ENCODE results near the gene PCSK7.

DNA sequence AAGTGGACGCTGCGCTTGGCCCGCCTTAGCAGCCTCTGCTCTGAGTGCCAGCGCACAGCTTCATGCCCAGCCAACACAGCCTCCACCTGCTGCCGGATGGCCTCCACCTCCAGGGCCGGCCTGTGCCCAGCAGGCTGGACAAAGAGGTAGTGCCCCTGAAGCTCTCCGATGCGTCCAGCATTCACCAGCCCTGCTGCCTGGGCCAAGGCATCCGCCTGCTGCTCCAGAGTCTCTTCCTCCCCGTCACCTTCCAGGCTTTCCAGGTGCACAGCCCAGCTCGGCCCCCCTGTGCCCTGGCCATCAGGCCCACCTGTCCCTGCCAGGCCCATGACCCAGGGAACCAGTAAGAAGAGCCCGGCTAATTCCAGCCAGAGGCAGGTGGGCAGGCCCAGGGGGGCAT, 2.5 kb downstream of the PCSK7 start:
- TF ChIP-seq, protein P1, sequence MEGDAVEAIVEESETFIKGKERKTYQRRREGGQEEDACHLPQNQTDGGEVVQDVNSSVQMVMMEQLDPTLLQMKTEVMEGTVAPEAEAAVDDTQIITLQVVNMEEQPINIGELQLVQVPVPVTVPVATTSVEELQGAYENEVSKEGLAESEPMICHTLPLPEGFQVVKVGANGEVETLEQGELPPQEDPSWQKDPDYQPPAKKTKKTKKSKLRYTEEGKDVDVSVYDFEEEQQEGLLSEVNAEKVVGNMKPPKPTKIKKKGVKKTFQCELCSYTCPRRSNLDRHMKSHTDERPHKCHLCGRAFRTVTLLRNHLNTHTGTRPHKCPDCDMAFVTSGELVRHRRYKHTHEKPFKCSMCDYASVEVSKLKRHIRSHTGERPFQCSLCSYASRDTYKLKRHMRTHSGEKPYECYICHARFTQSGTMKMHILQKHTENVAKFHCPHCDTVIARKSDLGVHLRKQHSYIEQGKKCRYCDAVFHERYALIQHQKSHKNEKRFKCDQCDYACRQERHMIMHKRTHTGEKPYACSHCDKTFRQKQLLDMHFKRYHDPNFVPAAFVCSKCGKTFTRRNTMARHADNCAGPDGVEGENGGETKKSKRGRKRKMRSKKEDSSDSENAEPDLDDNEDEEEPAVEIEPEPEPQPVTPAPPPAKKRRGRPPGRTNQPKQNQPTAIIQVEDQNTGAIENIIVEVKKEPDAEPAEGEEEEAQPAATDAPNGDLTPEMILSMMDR (IDR thresholded peaks at IDR 0.05): no peak
- no peak for TF ChIP-seq POLR2A (IDR thresholded peaks at IDR 0.05)

Data from adrenal gland (tissue), 5 donors.